ENCODE results near the gene HUS1B. TPM values are rescaled to one million over a fixed set of nuclear protein-coding genes. Genes with fewer than 3 reads are reported as not detected.

Gene HUS1B
- total and polyA plus RNA-seq, 2 experiments from 2014 or later = 0.33 to 1.2 TPM

DNA sequence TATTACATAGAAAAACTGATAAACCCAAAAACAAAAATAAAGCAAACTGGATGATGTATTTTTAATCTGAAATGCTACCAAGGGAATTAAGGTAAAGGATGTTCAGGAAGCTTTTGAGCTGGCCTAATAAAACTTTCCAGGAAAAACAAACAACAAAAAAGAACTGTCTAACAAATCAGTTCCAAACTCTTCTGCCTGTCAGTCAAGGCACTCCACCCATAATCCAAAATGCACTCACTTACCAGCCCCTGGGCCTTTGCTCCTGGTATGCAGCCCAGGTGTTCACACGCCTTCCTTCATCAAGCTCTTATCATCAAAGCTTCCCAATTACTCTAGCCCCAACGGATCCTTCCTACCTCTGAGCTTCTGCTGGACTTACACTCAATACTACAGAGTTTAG lies 32.3 kb upstream of the HUS1B start:
- H3K4me2 ChIP-seq = no peak overlapping the region
- TF ChIP-seq EZH2 (IDR thresholded peaks at IDR 0.05; ENCODE audit: borderline replicate concordance) (no peak), EZH2phosphoT487 (IDR thresholded peaks at IDR 0.05; ENCODE audit: low read depth, severe bottlenecking, unreplicated experiment) (no peak)
- TF ChIP-seq, protein P1, sequence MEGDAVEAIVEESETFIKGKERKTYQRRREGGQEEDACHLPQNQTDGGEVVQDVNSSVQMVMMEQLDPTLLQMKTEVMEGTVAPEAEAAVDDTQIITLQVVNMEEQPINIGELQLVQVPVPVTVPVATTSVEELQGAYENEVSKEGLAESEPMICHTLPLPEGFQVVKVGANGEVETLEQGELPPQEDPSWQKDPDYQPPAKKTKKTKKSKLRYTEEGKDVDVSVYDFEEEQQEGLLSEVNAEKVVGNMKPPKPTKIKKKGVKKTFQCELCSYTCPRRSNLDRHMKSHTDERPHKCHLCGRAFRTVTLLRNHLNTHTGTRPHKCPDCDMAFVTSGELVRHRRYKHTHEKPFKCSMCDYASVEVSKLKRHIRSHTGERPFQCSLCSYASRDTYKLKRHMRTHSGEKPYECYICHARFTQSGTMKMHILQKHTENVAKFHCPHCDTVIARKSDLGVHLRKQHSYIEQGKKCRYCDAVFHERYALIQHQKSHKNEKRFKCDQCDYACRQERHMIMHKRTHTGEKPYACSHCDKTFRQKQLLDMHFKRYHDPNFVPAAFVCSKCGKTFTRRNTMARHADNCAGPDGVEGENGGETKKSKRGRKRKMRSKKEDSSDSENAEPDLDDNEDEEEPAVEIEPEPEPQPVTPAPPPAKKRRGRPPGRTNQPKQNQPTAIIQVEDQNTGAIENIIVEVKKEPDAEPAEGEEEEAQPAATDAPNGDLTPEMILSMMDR (IDR thresholded peaks at IDR 0.05; ENCODE audit: poor library complexity) = no peak
- no peak for DNase-seq (ENCODE audit: low spot score)
- no peak overlapping the region for H3K27ac ChIP-seq
- no peak overlapping the region for H3K4me3 ChIP-seq
- no peaks in the 10 kb centered on the region for H3K9me3 ChIP-seq (ENCODE audit: low read depth)
- H4K20me1 ChIP-seq (ENCODE audit: insufficient read depth, poor library complexity, severe bottlenecking) = no peaks in the 10 kb centered on the region
- H3K36me3 ChIP-seq (replicated peaks; ENCODE audit: insufficient read depth, low read depth) = no peaks in the 10 kb centered on the region
- no peaks in the 10 kb centered on the region for H3K27me3 ChIP-seq
- WGBS (ENCODE audit: low lambda C conversion rate, missing lambda C conversion rate) = 72% methylated on average over 2 of the region's 2 CpGs
- no peaks in the 10 kb centered on the region for H3K9me2 ChIP-seq (replicated peaks; ENCODE audit: insufficient read depth)
- no peak overlapping the region for H2AFZ ChIP-seq
- peaks cover 15% of the 10 kb centered on the region for H3K4me1 ChIP-seq (ENCODE audit: insufficient read depth)
- H3K79me2 ChIP-seq = peaks cover 83% of the 10 kb centered on the region

DNA sequence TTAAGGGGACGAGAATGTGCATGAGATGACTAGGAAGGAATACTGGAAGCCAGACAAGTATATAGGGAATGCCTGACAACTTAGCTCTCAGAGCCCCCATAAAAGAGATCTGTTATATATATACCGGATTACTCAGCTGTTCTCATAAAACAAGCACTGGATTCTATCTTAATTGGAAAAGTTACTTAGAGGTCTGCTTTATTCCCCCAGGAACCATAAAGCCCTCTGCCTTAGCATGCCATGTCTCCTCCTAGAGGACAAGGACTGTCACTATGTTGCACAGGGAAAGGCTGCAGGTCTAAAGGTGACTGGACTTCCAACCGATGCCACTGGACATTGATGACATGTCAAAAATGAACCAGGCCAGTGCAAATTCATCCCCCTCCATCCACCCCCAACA lies 29.6 kb upstream of the HUS1B start:
- TF ChIP-seq EZH2phosphoT487 (IDR thresholded peaks at IDR 0.05; ENCODE audit: low read depth, severe bottlenecking, unreplicated experiment) (no peak), EZH2 (IDR thresholded peaks at IDR 0.05; ENCODE audit: borderline replicate concordance) (no peak)
- TF ChIP-seq, protein P1 (IDR thresholded peaks at IDR 0.05; ENCODE audit: poor library complexity) = peak; percentile 39
- DNase-seq (ENCODE audit: low spot score) = peak; percentile 50
- WGBS (ENCODE audit: low lambda C conversion rate, missing lambda C conversion rate) = 59% methylated on average over 3 of the region's 3 CpGs
- Histone ChIP-seq H3K36me3 (replicated peaks; ENCODE audit: insufficient read depth, low read depth) (no peaks in the 10 kb centered on the region), H3K4me2 (no peak overlapping the region), H3K4me1 (ENCODE audit: insufficient read depth) (peaks cover 17% of the 10 kb centered on the region), H3K79me2 (peaks cover 90% of the 10 kb centered on the region), H3K9me2 (replicated peaks; ENCODE audit: insufficient read depth) (no peaks in the 10 kb centered on the region), H3K27me3 (no peaks in the 10 kb centered on the region), H3K27ac (peak overlapping the region; percentile 46), H2AFZ (no peak overlapping the region), H3K9me3 (ENCODE audit: low read depth) (no peaks in the 10 kb centered on the region), H4K20me1 (ENCODE audit: insufficient read depth, poor library complexity, severe bottlenecking) (no peaks in the 10 kb centered on the region), H3K4me3 (no peak overlapping the region)

DNA sequence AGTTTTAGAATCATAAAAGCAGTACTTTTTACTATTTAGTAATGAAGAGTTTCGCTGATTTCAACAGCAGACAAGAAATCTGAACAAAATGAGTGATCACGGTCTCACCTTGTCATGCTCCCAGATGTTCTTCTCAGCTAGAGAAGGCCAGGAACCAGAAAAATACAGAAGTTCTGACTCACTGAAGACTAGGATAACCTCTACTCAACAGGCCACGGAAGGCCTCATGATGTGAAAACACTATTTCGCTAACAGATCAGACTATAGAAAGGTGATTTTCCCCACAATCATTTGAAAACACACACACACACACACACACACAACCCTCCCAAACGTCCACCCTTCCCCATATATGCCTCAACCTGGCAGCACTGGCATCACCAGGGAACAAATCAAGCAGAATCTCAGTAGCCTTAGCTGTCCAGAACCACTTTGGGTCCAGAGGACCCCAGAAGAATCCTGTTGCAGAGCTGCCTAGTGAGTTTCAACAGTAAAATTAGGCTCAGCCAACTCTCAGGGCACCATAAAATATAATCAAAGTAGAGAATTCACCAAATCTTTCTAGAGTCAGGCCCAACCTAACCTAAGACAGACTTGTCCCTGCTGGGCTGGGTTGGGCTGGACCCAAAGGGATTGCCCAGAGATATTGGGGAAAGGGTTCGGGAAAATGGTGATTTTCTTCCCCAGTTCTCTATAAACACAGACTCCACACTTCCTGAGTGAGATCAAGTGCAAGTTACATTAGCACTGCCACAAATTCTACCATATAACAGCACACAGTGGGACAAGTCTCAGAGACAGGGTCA lies 28.1 kb upstream of the HUS1B start:
- Histone ChIP-seq H3K27ac (peak overlapping the region; percentile 69), H3K9me2 (replicated peaks; ENCODE audit: insufficient read depth) (no peaks in the 10 kb centered on the region), H3K27me3 (no peaks in the 10 kb centered on the region), H2AFZ (no peak overlapping the region), H4K20me1 (ENCODE audit: insufficient read depth, poor library complexity, severe bottlenecking) (no peaks in the 10 kb centered on the region), H3K9me3 (ENCODE audit: low read depth) (no peaks in the 10 kb centered on the region), H3K36me3 (replicated peaks; ENCODE audit: insufficient read depth, low read depth) (no peaks in the 10 kb centered on the region), H3K4me3 (no peak overlapping the region), H3K79me2 (peaks cover 90% of the 10 kb centered on the region), H3K4me2 (peak overlapping the region; percentile 57), H3K4me1 (ENCODE audit: insufficient read depth) (peaks cover 13% of the 10 kb centered on the region)
- 66% methylated on average over 6 of the region's 6 CpGs for WGBS (ENCODE audit: low lambda C conversion rate, missing lambda C conversion rate)
- DNase-seq (ENCODE audit: low spot score) = no peak
- TF ChIP-seq EZH2 (IDR thresholded peaks at IDR 0.05; ENCODE audit: borderline replicate concordance) = no peak
- TF ChIP-seq, protein P1 (IDR thresholded peaks at IDR 0.05; ENCODE audit: poor library complexity) = no peak
- no peak for TF ChIP-seq EZH2phosphoT487 (IDR thresholded peaks at IDR 0.05; ENCODE audit: low read depth, severe bottlenecking, unreplicated experiment)

All from hepatocyte (in vitro differentiated cells).